ENCODE measurements around the gene MYOM3. TPM values are rescaled to one million over a fixed set of nuclear protein-coding genes. Genes with fewer than 3 reads are reported as not detected.

MYOM3 gene
- total and polyA plus RNA-seq, 2 of the 13 experiments (the other 11 are each of a cell fraction or from before 2014, with no cell fraction given), result 5.8 to 15.3 TPM

- TF ChIP-seq ZNF790 (CRISPR knock-in tag; IDR thresholded peaks at IDR 0.05; ENCODE audit: borderline replicate concordance) (no peak), ZSCAN20 (CRISPR knock-in tag; IDR thresholded peaks at IDR 0.05; ENCODE audit: borderline replicate concordance) (no peak; the same call in 1 of the 2 replicates), FOXP4 (CRISPR knock-in tag; IDR thresholded peaks at IDR 0.05) (peak; percentile 36; the same call in 1 of the 2 replicates), NR1H2 (CRISPR knock-in tag; IDR thresholded peaks at IDR 0.05; ENCODE audit: borderline replicate concordance, low read depth) (no peak), ZNF766 (CRISPR knock-in tag; IDR thresholded peaks at IDR 0.05; ENCODE audit: borderline replicate concordance) (no peak), TP53 (CRISPR knock-in tag; conservative IDR thresholded peaks at IDR 0.05) (no peak), ZNF772 (CRISPR knock-in tag; IDR thresholded peaks at IDR 0.05) (peak; percentile 45; the same call in 1 of the 2 replicates), ZKSCAN5 (CRISPR knock-in tag; IDR thresholded peaks at IDR 0.05) (no peak), ZNF557 (CRISPR knock-in tag; IDR thresholded peaks at IDR 0.05) (no peak), BCL3 (CRISPR knock-in tag; IDR thresholded peaks at IDR 0.05) (no peak; the same call in 1 of the 2 replicates), ZNF546 (CRISPR knock-in tag; conservative IDR thresholded peaks at IDR 0.05) (no peak), LBX2 (CRISPR knock-in tag; IDR thresholded peaks at IDR 0.05; ENCODE audit: borderline replicate concordance) (no peak), ZSCAN25 (CRISPR knock-in tag; IDR thresholded peaks at IDR 0.05) (peak; percentile 28), TFDP2 (CRISPR knock-in tag; IDR thresholded peaks at IDR 0.05) (peak; percentile 46; the same call in 1 of the 2 replicates), RARG (CRISPR knock-in tag; IDR thresholded peaks at IDR 0.05; ENCODE audit: low read depth) (no peak), AGO2 (optimal IDR thresholded peaks at IDR 0.05; ENCODE audit: low read depth, low read length) (no peak), CHD4 (IDR thresholded peaks at IDR 0.05; ENCODE audit: borderline replicate concordance, low read length) (no peak; the same call in 1 of the 2 replicates), EED (CRISPR knock-in tag; IDR thresholded peaks at IDR 0.05) (no peak), ZFP36L1 (CRISPR knock-in tag; IDR thresholded peaks at IDR 0.05) (no peak), ZNF607 (CRISPR knock-in tag; IDR thresholded peaks at IDR 0.05; ENCODE audit: borderline replicate concordance) (peak; percentile 60; the same call in 1 of the 2 replicates), ZKSCAN1 (IDR thresholded peaks at IDR 0.05; ENCODE audit: low read length) (no peak; the same call in 1 of the 2 replicates), GATAD1 (CRISPR knock-in tag; IDR thresholded peaks at IDR 0.05) (peak; percentile 21; the same call in 1 of the 2 replicates), ZNF543 (CRISPR knock-in tag; IDR thresholded peaks at IDR 0.05) (no peak), ZNF180 (CRISPR knock-in tag; IDR thresholded peaks at IDR 0.05; ENCODE audit: borderline replicate concordance, low read depth) (peak; percentile 98; the same call in 1 of the 2 replicates), ZNF878 (CRISPR knock-in tag; IDR thresholded peaks at IDR 0.05) (no peak), SKI (IDR thresholded peaks at IDR 0.05; ENCODE audit: partially characterized antibody) (no peak)
Measured at GRCh38 chr1:24119859-24120756, 8.2 kb upstream of the MYOM3 start (continued).

All from HepG2 (cell line).